ENCODE data around the gene SPOCD1. TPM values are rescaled to one million over a fixed set of nuclear protein-coding genes. Genes with fewer than 3 reads are reported as not detected.

Gene SPOCD1
- total RNA-seq, 1 donor from 2014 or later = not detected

DNA sequence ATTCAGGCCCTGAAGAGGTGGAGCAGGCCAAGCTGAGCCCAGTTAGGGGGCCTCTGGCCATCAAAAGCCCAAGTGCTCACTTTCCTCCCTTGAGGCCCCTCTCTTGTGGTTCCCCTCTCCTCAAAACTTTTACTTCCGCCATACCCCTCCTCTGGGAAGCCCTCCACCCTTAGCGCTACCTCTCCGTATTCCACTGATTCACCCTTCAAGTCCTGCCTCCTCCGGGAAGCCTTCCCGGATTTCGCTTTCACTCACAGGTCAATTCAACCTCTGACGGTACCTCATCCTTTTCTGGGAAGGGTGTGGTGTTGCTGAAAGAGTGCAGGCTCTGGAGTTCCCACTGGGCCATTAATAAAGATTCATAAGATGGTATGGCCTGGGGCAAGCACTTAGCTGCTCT lies 19.1 kb downstream of the SPOCD1 start:
- Histone ChIP-seq H3K4me1 (no peaks in the 10 kb centered on the region), H3K9me3 (replicated peaks) (no peaks in the 10 kb centered on the region), H3K4me3 (no peak overlapping the region), H3K27ac (replicated peaks) (no peak overlapping the region), H3K27me3 (ENCODE audit: low read depth) (peaks cover 66% of the 10 kb centered on the region), H3K36me3 (no peaks in the 10 kb centered on the region)
- no peak for DNase-seq
- intact Hi-C loops (cut with micrococcal nuclease) = loop anchor here (10.0 kb wide), 1 partner anchor 232 kb away; no protein-coding TSS in a partner anchor
- TF ChIP-seq, protein P1, sequence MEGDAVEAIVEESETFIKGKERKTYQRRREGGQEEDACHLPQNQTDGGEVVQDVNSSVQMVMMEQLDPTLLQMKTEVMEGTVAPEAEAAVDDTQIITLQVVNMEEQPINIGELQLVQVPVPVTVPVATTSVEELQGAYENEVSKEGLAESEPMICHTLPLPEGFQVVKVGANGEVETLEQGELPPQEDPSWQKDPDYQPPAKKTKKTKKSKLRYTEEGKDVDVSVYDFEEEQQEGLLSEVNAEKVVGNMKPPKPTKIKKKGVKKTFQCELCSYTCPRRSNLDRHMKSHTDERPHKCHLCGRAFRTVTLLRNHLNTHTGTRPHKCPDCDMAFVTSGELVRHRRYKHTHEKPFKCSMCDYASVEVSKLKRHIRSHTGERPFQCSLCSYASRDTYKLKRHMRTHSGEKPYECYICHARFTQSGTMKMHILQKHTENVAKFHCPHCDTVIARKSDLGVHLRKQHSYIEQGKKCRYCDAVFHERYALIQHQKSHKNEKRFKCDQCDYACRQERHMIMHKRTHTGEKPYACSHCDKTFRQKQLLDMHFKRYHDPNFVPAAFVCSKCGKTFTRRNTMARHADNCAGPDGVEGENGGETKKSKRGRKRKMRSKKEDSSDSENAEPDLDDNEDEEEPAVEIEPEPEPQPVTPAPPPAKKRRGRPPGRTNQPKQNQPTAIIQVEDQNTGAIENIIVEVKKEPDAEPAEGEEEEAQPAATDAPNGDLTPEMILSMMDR (IDR thresholded peaks at IDR 0.05; ENCODE audit: borderline replicate concordance) = no peak

GRCh38 chr1:31795801-31796621 lies 19.8 kb downstream of the SPOCD1 start:
- Histone ChIP-seq H3K4me1 (no peaks in the 10 kb centered on the region), H3K27ac (replicated peaks) (no peak overlapping the region), H3K4me3 (no peak overlapping the region), H3K27me3 (ENCODE audit: low read depth) (peaks cover 66% of the 10 kb centered on the region), H3K36me3 (no peaks in the 10 kb centered on the region), H3K9me3 (replicated peaks) (no peaks in the 10 kb centered on the region)
- no peak for DNase-seq
- TF ChIP-seq, protein P1 (IDR thresholded peaks at IDR 0.05; ENCODE audit: borderline replicate concordance) = no peak
- intact Hi-C loops (cut with micrococcal nuclease) = loop anchor here (10.0 kb wide), 1 partner anchor 231 kb away; no protein-coding TSS in a partner anchor

DNA sequence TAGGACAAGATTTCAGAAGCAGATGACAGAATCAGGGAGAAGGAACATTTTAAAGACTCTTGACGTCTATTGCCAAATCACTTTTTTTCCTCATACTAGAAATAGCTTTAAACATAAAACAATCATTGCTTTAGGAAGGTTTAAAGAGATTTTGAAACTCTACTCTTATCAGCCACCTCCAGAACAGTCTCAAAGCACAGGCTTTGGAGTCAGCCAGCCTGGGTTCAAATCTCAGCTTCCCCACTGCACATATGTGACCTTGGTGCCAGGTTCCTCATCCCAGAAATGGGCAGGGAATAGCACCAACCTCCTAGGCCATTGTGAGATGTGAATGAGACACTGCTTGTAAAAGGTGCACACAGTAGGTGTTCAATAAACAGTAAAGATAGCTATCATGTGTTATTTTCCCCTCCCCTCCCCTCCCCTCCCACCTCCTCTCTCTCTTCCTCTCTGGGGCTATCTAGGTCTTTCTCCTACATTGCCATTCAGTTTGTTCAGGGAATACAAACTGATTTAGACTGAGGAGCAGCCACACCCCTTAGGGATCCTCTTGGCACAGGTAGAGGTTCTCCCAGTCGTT lies 20.6 kb downstream of the SPOCD1 start:
- Histone ChIP-seq H3K9me3 (replicated peaks) (no peaks in the 10 kb centered on the region), H3K4me3 (no peak overlapping the region), H3K4me1 (no peaks in the 10 kb centered on the region), H3K27ac (replicated peaks) (no peak overlapping the region), H3K27me3 (ENCODE audit: low read depth) (peaks cover 66% of the 10 kb centered on the region), H3K36me3 (no peaks in the 10 kb centered on the region)
- intact Hi-C loops (cut with micrococcal nuclease) = loop anchor here (10.0 kb wide), 1 partner anchor 230 kb away; no protein-coding TSS in a partner anchor
- TF ChIP-seq, protein P1 (IDR thresholded peaks at IDR 0.05; ENCODE audit: borderline replicate concordance) = no peak
- no peak for DNase-seq

DNA sequence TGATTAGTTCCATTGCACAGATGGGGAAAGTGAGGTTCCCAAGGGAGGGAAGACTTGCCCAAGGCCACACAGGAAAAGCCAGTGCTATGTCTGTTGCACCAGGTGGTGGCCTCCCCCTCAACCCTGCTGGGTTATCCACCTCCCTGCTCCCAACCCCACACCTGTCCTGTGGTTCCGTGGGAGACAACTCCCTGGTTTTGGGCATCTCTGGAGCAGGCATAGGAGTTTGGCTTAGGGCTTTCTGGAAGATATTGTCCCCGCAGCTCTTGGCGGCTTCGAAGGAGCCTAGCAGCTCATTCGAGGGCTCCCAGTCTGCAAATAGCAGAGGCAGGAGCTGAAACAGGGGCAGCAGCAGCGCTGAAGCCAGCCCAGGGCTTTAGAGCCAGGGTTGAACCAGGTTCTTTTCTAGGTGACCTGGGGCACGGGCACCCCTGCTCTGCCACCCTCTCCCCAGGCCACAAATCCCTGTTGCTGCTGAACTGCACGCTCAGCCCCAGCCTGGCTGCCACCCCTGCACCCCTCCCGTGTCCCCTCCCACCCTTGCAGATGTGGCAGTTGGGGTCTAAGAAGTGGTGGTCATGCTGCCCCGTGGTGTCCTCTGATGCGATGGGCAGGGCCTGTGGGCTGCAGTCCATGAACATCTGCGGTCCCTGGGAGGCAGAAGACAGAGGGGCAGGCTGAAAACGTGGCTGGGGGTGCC lies 22.1 kb downstream of the SPOCD1 start:
- intact Hi-C loops (cut with micrococcal nuclease) = loop anchor here (10.0 kb wide), 1 partner anchor 229 kb away; no protein-coding TSS in a partner anchor
- H3K27me3 ChIP-seq (ENCODE audit: low read depth) = peaks cover 57% of the 10 kb centered on the region
- peaks cover 6% of the 10 kb centered on the region for H3K4me1 ChIP-seq
- no peak for DNase-seq
- TF ChIP-seq, protein P1 (IDR thresholded peaks at IDR 0.05; ENCODE audit: borderline replicate concordance) = no peak
- no peaks in the 10 kb centered on the region for H3K36me3 ChIP-seq
- H3K27ac ChIP-seq (replicated peaks) = no peak overlapping the region
- H3K4me3 ChIP-seq = no peak overlapping the region
- no peaks in the 10 kb centered on the region for H3K9me3 ChIP-seq (replicated peaks)

DNA sequence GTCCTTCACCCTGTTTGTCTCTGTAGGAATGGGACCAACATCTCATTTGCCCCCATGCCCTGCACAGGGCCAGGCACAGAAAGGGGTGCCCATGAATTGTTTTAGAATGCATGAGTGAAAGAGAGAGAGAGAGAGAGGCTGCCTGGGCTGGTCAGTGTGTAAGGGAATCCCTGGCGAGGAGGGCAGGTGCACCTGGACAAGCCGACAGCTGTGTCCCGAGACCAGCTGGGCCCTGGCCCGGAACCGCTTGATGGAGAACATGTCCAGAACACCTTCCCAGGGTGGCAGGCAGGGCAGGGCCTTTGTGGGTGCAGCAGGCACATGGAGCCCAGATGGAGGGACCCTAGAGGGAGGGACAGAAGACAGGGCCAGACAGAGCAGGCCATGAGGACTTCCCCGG lies 22.7 kb downstream of the SPOCD1 start:
- DNase-seq = no peak
- TF ChIP-seq, protein P1 (IDR thresholded peaks at IDR 0.05; ENCODE audit: borderline replicate concordance) = no peak
- Histone ChIP-seq H3K4me1 (peaks cover 12% of the 10 kb centered on the region), H3K4me3 (no peak overlapping the region), H3K27ac (replicated peaks) (no peak overlapping the region), H3K36me3 (no peaks in the 10 kb centered on the region), H3K27me3 (ENCODE audit: low read depth) (peaks cover 50% of the 10 kb centered on the region), H3K9me3 (replicated peaks) (no peaks in the 10 kb centered on the region)
- intact Hi-C loops (cut with micrococcal nuclease) = loop anchor here (10.0 kb wide), 1 partner anchor 228 kb away; no protein-coding TSS in a partner anchor

Data from left ventricle myocardium inferior (tissue), 1 donor.